C4-2B (cell line): ENCODE results near the gene VPS29.
A peak's percentile ranks its signal among the peaks of the same experiment; 100 is the strongest.

Experiments
- H3K27ac ChIP-seq: fragments of 450-650 bp; 2 replicates; pipeline ENCODE4 v1.5.1; 2017
- CTCF ChIP-seq: fragments of 450-650 bp; conservative IDR thresholded peaks from 2 replicates; pipeline ENCODE4 v1.5.1; 2017; ENCODE audit warnings: mild to moderate bottlenecking
- ZFX ChIP-seq: fragments of 450-650 bp; IDR thresholded peaks from 2 replicates; pipeline ENCODE4 v1.6.1; 2017

The VPS29 gene

DNA sequence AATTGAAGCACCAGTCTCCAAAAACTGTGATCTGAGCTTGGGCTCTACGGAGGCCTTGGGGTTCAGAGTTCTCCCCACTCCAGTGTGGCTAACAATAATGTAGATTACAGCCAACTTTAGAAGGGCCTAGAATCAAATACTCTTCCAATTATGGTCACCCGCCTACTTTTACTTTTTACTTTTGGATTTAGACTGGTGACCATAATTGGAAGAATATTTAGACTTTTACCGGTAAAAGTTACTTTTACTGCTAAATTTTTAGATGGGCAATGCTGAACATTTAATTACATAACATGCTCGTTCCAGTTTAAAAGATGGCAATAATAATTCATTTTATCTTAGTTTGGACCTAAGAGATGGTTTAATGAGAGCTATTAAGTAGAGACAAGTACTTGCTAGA is 42.1 kb upstream of the VPS29 start:
- TF ChIP-seq CTCF (no peak), ZFX (no peak)
- peak overlapping the region; percentile 73 for H3K27ac ChIP-seq

- no peak for TF ChIP-seq ZFX
- TF ChIP-seq CTCF = no peak
- peak overlapping the region; percentile 73 for H3K27ac ChIP-seq
These were observed 41.5 kb upstream of the VPS29 start for GRCh38 chr12:110543252-110543959.

GRCh38 chr12:110540048-110540447 is 38.1 kb upstream of the VPS29 start:
- no peak for TF ChIP-seq ZFX
- TF ChIP-seq CTCF = no peak
- no peak overlapping the region for H3K27ac ChIP-seq

DNA sequence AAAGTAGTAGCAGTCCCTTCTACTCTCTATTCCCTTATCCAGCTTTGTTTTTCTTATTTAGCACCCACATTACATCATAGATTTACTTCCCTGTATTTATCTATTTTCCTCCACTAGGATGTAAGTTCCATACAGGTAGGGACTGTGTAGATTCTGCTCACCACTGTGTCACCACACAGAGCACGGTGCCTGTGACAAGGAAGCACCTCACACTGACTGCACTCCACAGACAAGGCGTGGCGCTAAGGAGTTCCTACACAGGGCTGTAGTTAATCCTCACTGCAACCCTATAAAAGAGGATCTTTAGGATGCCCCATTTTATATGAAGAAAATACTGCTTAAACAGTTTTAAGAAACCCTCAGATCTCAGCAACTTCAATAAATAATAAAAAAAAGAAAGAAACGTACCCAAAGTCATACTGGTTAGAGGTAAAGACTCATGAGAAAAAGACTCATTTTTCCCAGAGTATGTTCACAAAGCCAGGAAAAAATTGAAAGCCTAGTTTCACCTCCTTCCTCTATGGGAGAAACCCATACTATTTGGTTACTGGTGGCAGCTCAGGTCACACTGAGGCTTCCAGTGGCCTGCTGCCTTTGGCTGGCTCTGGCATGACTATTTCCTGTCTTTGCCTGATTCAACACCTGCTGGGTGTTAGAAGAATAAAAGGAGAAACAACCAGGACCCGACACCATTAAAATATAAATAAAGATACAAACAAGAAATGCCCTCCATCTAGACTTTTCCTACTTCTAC is 37.1 kb upstream of the VPS29 start:
- no peak for TF ChIP-seq ZFX
- TF ChIP-seq CTCF = no peak
- H3K27ac ChIP-seq = no peak overlapping the region

- TF ChIP-seq CTCF (no peak), ZFX (no peak)
- 0 out of 2 replicates have a peak overlapping the region, but pooled peaks have one; percentile 10 for H3K27ac ChIP-seq
These were observed 35.9 kb upstream of the VPS29 start for GRCh38 chr12:110537605-110538409.

DNA sequence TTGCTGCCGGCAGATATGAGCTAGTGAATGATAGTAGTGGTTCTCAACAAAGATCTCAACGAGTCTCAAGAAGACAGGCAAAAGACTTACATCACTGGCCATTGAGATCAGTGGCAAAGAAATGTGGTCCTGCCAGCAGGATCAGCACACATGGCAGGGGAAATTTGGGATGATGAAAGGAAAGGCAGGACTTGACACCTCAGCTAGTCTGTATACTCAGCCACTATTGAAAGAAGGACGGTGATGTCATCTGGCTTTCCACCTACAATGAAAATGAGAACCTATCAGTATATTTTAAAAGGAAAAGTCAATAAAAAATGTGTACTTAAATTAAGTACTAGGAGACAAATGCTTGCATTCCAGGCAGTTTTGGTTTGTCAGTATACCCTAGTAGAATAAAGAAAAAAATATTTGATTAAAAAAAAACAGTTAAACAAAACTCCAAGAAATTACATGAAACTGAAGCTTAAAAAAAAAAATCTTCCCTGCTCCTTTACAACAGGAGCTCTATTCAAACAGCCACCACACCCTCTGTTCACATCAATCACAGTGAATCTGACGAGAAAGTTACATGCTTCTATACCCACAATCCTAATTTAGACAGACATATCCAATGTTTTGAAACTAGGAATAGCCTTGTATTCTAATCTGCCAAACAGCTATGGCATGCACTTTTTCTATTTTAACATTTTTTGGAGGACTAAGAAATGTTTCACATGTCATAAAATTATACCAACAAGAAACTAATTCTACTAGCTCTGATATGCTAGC is 35.1 kb upstream of the VPS29 start:
- TF ChIP-seq ZFX (no peak), CTCF (no peak)
- no peak overlapping the region for H3K27ac ChIP-seq
